GM04504 (cell line): ENCODE data around the gene USP2.
A peak's percentile ranks its signal among the peaks of the same experiment; 100 is the strongest.

Experiments used
- DNase-seq: peaks from one replicate; pipeline ENCODE4 v3.0.0-alpha.2; 2012; ENCODE audit warnings: low read depth

The USP2 gene, protein sequence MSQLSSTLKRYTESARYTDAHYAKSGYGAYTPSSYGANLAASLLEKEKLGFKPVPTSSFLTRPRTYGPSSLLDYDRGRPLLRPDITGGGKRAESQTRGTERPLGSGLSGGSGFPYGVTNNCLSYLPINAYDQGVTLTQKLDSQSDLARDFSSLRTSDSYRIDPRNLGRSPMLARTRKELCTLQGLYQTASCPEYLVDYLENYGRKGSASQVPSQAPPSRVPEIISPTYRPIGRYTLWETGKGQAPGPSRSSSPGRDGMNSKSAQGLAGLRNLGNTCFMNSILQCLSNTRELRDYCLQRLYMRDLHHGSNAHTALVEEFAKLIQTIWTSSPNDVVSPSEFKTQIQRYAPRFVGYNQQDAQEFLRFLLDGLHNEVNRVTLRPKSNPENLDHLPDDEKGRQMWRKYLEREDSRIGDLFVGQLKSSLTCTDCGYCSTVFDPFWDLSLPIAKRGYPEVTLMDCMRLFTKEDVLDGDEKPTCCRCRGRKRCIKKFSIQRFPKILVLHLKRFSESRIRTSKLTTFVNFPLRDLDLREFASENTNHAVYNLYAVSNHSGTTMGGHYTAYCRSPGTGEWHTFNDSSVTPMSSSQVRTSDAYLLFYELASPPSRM

DNA sequence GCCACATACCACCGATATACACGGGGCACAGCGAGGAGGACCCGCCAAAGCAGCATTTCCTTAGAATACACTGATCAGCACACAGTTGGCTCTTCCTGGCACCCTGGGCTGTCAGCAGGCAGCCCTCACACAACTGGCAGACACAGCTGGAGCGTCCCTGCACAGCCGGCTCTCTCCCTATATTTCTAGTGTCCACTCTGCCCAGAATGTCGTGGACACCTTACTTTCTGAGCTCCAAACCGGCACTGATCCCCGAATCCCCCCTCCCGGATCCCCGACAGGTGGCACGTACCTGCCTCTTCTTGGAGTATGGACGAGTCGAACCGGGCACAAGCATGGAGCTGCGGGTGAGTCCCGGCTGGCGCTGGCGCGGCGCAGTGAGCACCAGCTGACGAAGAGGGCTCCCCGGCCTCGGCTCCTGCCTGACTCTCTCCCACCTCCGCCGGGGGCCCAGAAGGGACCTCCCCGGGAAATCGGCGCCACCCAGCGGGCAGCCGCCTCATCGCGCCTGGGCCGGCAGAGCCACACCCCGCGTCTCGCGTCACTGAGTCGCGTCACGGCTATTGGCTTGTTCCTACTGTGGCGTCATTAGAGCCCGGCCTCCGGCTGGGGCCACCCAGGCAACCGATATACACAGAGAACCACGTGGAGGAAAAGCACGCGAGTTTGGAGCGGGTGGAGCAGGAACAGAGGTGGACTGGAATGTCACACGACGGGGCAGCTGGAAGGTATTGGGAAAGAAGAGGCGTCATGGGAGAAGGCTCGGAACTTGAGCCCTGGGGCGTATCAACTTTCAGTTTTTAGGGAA, at the start of gene USP2:
Gene USP2 (minus strand): TSS at position 510 of the 808 bp plus-strand sequence. CDS start 8,210 bp downstream, outside the sequence.
- peak; percentile 91 for DNase-seq

DNA sequence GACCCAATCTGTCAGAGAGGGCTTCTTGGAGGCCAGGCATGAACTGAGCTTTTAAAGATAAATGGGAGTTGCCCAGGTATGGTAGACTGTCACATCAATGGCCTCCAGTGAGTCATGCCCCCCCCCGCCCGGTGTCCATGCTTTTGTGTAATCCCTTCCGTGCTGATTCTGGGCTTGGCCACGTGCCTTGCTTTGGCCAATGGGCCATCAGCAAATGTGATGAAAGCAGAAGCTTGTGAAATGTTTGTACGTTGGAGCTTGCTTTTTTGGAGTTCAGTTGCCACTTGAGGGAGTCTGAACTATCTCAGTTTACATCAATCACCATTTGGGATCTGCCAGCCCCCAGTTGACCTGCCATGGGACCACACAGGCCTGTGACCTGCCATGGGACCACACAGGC, 45.8 kb upstream of the USP2 start:
- DNase-seq: no peak

DNA sequence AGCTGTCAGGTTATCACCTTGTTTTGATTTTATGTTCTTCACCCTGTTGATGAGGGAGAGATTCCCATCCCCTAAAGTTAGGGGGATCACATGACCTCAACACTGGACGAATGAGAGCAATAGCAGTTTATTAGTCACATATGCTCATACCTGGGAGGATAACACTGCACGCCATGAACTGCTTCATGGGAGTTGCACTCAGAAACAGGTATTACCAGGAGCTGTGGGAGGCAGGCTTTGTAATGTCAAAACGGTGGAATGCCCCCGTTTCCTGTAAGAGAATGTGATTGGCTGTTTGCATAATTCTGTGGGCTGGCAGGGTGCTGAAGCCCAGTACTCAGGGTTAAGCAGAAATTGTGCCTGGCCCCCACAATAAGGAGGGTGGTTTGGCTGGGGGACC, 44.7 kb upstream of the USP2 start:
- DNase-seq: no peak

DNA sequence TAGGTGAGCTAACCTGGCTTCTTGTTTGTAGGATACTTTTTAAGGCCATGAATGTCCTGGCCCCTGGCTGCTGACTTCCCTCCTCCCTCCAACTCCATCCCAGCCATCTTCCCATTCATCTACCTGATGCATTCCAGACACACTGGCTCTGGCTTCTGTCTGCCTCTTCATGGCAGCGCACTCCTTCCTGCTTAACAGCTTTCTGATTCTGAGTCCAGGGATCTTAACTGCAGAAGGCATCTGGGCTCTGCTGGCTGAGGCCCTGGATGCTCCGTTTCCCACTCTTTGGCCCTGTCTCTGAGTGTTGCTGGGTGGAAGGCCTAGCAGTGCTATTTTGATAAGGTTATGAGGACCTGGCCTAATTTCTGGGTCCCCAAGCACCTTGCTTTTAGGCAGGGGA, 43.3 kb upstream of the USP2 start:
- DNase-seq: no peak

DNA sequence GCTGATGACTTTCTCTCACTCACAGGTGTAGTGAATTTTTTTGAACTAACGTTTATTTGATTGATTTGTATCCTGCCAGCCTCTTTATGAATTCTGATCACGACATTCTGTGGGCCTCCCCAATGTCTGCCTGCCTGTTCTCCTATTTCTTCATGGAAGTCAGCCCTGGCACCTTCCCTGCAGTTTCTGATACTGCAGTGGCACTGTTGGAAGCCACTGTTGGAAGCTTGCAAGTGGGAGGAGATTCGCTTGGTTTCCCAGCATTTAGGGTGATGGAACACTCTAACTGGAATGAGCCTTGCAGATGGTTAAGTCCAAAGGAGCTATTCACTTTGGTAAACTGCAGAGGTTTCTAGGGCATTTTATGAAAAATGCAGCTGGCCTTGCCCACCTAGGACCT, 42.8 kb upstream of the USP2 start:
- DNase-seq: no peak

DNA sequence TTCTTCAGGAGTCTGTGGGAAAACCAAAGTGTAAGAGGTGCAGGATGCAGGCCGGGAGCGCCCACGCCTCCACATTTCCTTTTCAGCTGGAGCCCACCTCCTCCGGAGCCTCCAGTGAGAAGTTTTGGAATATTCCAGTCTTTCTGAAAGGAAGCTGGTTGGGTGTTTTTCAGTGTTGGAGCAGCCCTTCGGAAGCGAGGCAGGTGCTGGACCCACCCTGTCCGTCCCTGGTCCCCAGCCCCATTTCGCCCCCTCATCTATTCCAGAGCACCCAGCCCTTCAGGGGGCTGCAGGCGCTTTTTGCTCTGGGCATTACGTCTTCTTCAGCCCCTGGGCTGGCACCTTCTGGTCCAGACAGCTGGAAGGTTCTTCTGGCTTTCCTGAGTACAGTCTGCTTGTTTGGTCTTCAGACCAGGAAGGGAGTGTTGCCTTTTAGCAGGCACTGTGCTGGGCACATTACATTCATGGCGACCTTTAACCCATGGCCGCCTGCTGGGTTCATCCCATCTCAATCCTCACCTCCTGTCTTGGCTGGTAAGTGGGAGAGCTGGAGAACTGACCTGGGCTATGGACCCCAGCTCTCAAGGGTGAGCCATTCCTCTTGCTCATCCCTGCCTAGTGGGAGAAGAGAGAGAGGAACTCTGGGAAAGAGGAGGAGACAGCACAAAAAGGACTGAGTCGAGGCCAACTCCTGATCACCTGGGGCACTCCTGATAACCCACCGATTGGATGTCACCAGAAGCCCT, 42.2 kb upstream of the USP2 start:
- DNase-seq: no peak

DNA sequence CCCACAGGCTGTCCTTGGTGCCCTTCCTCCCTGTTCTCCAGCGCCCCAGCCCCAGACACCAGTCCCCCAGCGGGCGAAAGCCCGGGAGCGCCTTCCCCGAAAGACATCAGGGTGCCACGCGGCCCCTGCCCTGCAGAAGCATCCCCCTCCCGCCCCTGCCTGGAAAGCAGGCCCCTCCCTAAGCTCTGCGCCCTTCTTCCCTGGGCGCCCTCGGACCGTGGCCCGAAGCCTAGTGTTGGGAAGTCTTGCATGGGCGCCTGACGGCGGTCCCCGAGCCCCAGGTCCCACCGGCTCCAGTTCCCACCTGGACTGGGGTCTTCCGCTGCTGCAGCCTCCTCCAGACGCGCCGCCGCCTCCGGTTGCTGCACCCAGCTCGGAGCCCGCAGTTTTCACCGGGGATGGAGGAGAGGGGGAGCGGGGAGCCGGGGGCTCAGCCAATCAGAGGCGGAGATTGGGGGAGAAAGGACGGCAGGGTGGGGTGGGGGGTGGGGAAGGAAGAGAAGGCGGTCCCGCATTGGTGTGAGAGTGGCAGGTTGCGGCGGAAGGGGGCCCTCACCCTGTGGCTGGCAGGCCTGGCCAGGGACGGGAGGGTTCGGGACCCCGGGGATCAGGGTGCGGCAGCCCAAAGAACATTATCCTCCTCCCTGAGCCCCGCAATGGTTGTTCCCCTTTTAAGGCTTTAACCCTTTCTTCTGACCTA, 41.5 kb upstream of the USP2 start, which contains the start of gene THY1:
Gene THY1 (minus strand): TSS at position 364 of the 700 bp plus-strand sequence. CDS start 2,267 bp downstream, outside the sequence.
- no peak for DNase-seq

DNA sequence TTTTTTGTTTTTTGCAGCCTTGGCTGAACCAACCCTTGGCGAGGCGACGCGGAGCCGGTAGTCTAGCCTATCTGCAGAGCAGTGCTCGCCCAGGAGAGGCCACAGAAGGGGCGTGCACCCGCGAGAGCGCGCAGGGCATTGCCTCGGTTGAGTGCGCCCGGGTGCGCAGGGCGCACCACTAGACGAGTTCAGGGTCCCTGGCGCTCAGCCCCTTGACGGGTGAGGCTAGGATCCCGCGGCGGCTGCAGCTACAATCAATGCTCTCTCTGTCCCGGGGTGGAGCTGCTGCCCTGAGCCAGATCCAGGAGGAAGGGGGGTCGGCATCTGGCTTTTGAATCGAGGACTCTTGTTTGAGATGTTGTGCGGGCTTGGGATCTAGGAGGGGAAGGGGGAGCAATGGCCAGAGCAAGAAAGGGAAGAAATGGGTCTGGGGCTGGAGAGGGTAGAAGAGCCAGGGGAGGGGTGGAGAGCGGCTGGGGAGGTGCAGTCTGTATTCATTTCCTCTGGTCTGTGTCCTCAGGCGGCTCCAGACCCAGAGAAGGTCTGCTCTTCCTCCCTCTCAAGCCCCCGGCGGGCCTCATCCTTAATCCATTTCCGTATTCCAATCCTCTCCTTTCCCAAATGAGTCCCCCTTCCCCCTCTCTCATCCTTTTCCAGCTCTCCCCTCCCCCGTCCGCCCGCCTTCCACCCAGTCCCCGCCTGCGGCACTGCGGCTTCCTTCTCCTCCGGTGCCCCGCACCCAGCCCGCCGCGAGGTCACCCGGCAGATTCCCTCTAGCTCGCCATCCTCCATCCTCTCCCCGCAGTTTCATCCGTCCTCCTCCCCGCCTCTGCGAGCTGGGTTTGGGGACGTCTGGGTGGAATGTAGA, 40.7 kb upstream of the USP2 start:
- no peak for DNase-seq

DNA sequence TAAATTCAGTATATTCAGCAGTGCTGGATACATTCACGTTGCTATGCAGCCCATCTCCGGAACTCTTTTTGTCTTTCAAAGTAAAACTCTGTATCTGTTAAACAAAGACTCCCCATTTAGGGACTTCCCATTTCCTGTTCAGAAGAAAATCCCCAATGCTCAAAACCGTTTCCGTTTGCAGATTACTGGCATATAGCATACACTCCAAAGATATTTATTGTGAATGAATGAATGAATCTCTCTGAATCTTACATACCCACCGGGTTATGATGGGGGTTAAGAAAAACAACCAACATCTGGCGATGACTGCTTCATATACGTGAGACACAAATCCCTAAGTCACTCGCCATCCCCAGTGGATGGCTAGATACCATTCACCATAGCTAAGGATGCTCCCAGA, 39.9 kb upstream of the USP2 start:
- no peak for DNase-seq

DNA sequence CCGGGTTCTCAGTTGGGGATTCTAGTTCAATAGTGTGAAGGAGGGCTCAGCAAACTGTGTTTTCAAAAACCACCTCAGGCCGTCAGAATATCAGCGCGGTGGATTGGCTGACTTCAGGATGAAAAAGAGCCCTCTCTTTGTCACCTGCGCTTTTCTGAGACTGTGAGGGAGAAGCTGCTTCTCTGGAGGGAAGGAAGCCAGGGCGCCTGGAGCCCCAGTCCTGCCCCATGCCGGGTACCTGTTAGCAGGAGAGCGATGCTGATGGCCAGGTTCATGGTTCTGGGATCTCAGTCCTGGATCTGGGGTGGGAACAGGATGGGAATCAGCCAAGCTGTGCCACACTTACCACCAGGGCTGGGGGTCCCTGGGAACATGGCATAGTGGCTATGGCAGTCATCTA, 39.1 kb upstream of the USP2 start:
- no peak for DNase-seq

DNA sequence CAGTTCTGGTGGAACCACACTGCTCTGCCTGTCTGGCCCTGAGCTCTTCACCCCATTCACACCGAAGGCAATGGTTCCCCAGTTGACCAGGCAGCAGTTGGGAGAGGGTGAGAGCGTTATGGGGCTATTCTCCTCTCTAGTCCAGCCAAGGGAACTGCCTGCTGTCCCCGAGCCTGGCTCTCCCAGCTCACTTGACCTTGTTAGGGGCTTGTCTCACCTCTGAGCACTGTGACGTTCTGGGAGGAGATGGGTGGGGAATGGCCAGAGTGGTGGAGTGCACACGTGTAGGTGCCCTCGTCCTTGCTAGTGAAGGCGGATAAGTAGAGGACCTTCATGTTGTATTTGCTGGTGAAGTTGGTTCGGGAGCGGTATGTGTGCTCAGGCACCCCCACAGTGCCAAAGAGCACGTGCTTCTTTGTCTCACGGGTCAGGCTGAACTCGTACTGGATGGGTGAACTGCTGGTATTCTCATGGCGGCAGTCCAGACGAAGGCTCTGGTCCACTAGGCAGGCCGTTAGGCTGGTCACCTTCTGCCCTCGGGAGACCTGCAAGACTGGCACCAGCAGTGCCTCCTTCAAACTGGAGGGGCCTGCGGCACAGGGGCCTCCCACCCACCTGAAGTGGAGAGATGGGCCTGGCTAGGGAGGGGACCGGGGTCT, 38.5 kb upstream of the USP2 start:
- DNase-seq: no peak

DNA sequence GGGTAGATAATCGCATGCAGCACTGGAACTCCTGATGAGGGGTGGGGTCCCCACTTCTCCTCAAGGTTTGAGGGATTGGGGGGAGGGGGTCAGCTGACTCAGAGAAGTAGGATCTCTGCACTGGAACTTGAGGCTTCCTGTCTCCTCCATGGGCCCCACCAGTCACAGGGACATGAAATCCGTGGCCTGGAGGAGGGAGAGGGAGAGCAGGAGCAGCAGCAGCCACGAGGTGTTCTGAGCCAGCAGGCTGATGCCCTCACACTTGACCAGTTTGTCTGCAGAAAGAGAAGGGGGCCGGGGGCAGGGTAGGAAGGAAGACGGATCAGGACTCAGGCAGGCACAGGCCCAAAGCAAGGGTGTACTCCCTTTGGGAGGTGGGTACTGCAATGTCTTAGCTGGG, 37.8 kb upstream of the USP2 start:
- no peak for DNase-seq

DNA sequence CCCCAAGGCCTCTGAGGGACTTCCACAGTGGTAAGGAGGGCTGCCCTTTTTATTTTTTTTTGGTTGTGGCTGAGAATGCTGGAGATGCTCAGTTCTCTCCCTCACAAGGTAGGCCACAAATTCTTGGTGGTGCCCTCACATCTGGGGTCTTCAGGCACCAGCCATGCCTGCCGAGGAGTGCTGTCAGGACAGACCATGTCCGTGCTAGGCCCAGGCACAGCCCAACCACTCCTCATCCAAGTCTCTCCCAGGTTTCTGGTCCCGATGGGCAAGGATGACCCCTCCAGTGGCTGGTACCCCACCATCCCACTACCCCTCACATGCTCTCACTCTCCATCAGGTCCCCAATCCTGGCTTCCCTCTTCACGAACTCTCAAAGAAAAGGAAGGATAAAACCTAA, 37.3 kb upstream of the USP2 start:
- no peak for DNase-seq

DNA sequence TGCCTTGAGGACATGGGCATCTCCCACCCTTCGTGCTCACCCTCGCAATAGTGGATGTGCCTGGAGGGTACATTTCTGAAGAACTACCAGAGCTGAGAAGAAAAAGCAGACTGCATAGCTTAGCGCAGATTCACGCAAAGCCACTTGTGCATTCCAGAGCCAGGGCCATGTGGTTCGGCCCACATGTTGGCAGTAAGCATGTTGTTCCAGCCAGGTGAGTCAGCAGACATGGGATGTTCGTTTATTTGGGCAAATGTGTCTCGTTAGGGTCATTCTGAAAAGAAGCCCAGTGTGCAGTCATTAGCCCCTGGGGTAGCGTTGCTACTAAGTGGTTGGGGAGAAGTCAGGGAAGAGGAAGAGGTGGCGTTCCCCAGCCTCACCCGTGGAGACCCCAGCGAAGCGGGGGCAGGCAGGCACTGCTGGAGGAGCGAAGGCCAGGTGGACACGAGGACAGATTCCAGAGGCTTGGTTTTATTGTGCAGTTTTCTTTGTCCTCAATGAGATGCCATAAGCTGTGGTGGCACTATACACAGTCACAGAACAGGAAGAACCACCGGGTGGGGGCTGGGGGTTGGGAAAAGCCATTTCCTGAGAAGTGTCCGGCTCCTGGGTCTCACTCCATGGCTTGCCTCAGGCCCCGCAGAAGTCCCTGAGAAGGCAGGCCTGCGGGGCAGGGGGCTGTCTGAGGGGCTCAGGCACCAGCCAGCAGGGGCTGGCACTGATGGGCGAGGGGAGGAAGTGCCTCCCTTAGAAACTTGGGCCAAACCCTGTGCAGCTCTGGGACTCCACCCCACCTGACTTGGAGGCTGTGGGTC, 36.4 kb upstream of the USP2 start:
- peak; percentile 85 for DNase-seq

DNA sequence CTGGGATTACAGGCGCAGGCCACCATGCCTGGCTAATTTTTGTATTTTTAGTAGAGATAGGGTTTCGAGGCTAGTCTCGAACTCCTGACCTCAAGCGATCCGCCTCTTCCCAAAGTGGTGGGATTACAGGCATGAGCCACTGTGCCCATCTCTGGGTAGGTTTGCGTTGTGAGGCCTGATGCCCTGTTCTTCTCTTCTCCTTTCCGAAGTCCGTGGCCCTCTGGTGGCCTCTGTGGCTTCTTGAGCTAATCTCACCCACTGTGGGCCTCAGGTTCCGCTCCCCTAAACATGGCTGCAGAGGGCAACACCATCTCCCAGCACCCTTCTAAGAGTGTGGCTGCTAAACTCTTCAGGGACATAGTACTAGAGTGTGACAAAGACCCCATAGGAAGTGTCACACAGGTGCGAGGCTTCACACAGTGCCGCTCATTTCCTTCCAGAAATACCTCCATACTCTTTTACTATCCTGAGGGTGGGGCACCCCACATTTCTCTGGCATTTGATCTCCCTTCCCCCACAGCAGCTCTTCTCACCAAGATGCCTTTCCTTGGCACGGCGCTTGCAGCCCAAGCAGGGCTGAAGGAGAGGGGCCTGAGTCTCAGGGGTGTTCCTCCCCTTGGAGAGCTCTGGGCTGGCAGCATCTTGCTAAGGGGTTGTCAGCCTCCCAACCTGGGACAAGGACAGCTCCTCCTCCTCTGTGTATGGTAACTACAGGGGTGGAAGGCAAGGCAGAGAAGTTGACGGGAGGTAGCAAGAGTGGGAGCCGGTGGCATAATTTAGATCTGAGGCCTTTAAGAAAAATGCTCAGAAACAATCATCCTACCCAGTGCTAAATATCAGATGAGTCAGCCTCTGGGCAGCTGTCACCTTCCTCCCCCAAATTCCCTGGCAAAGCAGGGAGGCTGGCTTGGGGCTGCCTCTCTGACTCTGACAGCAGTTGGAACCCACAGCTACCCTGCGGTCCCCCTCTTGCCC, 35.4 kb upstream of the USP2 start:
- DNase-seq: no peak

DNA sequence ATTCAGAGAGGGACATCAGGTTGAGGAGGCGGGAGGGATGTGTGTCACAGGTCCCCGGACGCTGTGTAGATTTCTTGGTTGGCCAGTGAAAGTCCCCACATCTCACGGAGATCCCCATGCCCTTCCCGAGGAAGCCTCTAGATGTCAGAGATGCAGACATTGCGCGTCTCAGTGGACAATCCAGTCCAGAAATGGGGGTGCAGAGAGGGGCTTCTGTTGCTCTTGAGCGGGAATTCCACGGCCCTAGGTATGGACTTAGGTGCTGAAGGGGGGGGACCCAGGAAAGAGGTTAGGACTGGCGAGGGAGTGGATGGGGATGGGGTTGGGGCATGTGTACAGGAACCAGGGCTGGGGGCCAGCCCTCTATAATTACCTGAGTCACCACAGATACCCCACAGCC, 34.5 kb upstream of the USP2 start:
- DNase-seq: no peak

DNA sequence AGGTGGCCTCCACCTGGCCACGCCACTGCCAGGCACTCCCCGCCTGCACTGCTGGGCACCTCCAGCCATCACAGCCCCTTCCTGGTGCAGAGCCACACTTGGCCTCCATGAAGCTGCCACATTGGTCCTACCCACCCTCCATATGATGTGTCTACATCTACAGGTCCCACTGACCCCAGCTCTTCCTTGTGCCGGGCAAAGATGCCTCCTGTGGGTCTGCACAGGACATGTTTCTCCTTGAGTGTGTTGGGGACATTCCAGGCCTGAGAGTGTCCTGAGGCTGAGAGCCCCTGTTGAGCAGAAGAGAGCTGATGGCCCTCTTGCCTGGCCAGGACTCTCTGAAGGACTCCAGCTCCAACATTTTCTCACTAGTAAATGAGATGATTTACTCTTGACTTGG, 34.0 kb upstream of the USP2 start:
- DNase-seq: no peak

DNA sequence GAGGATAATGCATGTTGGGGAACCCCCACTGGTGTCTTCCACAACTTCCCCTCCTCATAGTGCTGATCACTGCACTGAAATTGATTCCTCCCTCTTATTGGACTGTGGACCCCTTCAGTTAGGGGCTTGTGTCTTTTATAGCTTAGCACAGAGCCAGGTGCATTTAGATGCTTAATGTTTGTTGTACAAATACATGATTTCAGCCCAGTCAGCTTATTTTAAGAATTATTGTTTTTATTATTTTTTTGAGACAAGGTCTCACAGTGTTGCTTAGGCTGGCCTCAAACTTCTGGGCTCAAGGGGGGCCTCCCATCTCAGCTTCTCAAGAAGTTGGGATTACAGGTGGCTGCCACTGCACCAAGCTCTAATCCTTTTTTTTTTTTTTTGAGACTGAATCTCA, 33.2 kb upstream of the USP2 start:
- DNase-seq: no peak
